Liver (tissue), 3 donors: ENCODE results near the gene CEACAM7.

Experiments
- ATF3 ChIP-seq: IDR thresholded peaks from 2 replicates; pipeline ENCODE4 v1.6.1; 2016; ENCODE audit warnings: antibody characterized with exemption
- CTCF ChIP-seq: fragments of 150-350 bp; IDR thresholded peaks from 2 replicates; pipeline ENCODE4 v1.5.1; 2017; ENCODE audit warnings: improper control_type of control experiment, low read depth, low read length; ENCODE audit not compliant: missing input control
- GABPA ChIP-seq, 2 donors: IDR thresholded peaks in 1 of 2; conservative IDR thresholded peaks in 1 of 2; 2 replicates each; pipeline ENCODE4 v1.6.1; 2016; ENCODE audit warnings: antibody characterized with exemption in 2 of 2, mild to moderate bottlenecking in 1 of 2, moderate library complexity in 1 of 2
- HNF4G ChIP-seq: IDR thresholded peaks from 2 replicates; pipeline ENCODE4 v1.6.1; 2016; ENCODE audit warnings: antibody characterized with exemption
- JUND ChIP-seq, 2 donors: IDR thresholded peaks; 2 replicates each; pipeline ENCODE4 v1.6.1; 2016; ENCODE audit warnings: antibody characterized with exemption in 2 of 2
- MAX ChIP-seq: IDR thresholded peaks from 2 replicates; pipeline ENCODE4 v1.6.1; 2016; ENCODE audit warnings: antibody characterized with exemption
- RAD21 ChIP-seq, 2 donors: IDR thresholded peaks; 2 replicates each; pipeline ENCODE4 v1.6.1; 2016; ENCODE audit warnings: antibody characterized with exemption in 2 of 2, mild to moderate bottlenecking in 2 of 2
- REST ChIP-seq: IDR thresholded peaks from 2 replicates; pipeline ENCODE4 v1.6.1; 2016; ENCODE audit warnings: antibody characterized with exemption, mild to moderate bottlenecking
- TAF1 ChIP-seq: conservative IDR thresholded peaks from 2 replicates; pipeline ENCODE4 v1.6.1; 2016; ENCODE audit warnings: antibody characterized with exemption, mild to moderate bottlenecking
- YY1 ChIP-seq: IDR thresholded peaks from 2 replicates; pipeline ENCODE4 v1.6.1; 2016; ENCODE audit warnings: antibody characterized with exemption, mild to moderate bottlenecking
- donor health status: healthy.
- donor health status: healthy.

GRCh38 chr19:41700381-41701195 is 12.5 kb upstream of the CEACAM7 start:
- TF ChIP-seq CTCF = no peak
- no peak for TF ChIP-seq GABPA (IDR thresholded peaks at IDR 0.05 in 1 of 2, conservative IDR thresholded peaks at IDR 0.05 in 1 of 2)
- TF ChIP-seq MAX = no peak
- TF ChIP-seq RAD21 (IDR thresholded peaks at IDR 0.05) = no peak
- TF ChIP-seq TAF1 = no peak
- TF ChIP-seq YY1 = no peak
- no peak for TF ChIP-seq REST
- TF ChIP-seq JUND (IDR thresholded peaks at IDR 0.05) = no peak
- no peak for TF ChIP-seq ATF3
- no peak for TF ChIP-seq HNF4G
